ENCODE results near the gene STK11.
A peak's percentile ranks its signal among the peaks of the same experiment; 100 is the strongest.

Gene STK11

DNA sequence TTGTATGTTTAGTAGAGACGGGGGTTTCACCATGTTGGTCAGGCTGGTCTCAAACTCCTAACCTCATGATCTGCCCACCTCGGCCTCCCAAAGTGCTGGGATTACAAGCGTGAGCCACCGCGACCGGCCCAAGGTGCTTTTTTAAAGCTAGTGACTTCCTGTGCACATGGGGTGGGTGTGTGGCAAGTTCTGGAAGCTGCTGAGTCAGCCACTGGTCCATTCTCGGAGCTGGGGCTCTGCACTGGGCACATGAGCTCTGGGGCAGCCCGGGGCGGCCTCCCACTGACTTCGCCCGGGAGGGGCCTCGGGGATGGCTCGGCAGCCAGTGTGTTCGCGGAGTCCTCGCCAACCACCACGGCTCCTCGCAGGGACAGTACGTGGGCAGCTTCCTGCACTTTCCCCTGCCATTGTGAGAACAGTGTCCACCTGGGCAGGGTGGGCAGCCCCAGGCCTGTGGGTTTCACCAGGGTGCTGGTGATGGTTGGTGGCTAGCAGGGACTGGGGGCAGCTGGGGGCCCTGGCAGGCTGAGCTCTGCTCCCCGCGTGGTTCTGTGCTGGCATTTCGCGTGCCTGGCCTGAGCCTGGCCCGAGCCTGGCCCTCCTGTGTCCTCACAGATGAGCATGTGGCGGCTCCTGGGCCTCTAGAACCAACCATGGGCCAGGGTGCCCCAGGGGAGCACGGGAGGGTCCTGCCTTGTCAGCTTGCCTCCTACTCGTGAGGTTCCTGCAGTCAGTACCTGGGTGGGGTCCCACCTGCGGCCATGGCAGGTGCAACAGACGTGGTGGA lies 20.1 kb downstream of the STK11 start:
- TF ChIP-seq, protein P1, sequence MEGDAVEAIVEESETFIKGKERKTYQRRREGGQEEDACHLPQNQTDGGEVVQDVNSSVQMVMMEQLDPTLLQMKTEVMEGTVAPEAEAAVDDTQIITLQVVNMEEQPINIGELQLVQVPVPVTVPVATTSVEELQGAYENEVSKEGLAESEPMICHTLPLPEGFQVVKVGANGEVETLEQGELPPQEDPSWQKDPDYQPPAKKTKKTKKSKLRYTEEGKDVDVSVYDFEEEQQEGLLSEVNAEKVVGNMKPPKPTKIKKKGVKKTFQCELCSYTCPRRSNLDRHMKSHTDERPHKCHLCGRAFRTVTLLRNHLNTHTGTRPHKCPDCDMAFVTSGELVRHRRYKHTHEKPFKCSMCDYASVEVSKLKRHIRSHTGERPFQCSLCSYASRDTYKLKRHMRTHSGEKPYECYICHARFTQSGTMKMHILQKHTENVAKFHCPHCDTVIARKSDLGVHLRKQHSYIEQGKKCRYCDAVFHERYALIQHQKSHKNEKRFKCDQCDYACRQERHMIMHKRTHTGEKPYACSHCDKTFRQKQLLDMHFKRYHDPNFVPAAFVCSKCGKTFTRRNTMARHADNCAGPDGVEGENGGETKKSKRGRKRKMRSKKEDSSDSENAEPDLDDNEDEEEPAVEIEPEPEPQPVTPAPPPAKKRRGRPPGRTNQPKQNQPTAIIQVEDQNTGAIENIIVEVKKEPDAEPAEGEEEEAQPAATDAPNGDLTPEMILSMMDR (IDR thresholded peaks at IDR 0.05) = no peak
- TF ChIP-seq ZFX (IDR thresholded peaks at IDR 0.05; ENCODE audit: borderline replicate concordance) = no peak
- peak overlapping the region; percentile 15; the same call in 1 of the 2 replicates for H3K27ac ChIP-seq

DNA sequence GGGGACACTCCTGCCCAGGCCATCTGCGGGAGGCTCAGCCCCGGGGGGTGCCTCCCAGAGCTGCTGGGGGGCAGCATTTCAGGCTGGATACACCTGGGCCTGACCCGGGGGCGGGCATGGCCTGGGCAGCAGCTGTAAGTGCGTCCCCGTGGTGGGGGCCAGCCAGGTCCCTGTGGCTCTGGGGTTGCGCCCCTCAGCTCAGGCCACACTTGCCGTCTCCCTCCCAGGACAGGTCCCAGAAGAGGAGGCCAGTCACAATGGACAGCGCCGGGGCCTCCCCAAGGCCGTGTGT lies 20.6 kb downstream of the STK11 start:
- TF ChIP-seq ZFX (IDR thresholded peaks at IDR 0.05; ENCODE audit: borderline replicate concordance) = no peak
- TF ChIP-seq, protein P1 (IDR thresholded peaks at IDR 0.05) = no peak

DNA sequence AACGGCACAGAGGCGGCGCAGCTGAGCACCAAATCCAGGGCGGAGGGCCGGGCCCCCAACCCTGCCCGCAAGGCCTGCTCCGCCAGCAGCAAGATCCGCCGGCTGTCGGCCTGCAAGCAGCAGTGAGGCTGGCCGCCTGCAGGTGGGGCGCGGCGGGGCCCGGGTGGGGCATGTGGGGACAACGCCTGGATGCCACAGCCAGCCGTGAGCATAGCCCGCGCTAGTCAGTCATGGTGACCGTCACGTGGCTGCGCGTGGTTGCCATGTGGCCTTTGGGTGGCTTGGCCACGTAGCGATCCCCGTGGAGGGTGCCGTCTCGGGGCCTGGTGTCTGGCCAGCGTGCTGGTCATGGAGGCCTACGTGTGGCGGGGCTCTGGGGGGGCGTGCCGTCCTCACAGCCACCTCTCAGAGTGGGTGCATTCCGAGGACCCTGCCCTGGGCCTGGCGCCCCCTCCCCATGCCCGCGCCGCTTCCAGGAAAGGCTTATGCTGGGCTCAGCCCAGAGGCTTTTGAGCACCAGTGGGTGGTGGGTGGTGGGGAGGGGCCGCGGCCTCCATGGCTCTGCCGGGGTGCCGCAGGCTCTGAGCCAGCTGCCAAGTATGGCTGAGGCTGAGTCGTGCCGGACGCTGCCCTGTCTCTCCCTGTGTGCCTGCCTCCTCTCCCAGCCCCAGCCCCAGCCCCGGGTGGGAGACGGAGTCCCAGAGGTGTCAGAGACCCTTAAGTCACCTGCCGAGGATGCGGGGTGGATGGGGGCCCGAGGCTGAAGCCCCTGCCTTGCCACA lies 21.1 kb downstream of the STK11 start:
- TF ChIP-seq, protein P1 (IDR thresholded peaks at IDR 0.05) = no peak
- no peak for TF ChIP-seq ZFX (IDR thresholded peaks at IDR 0.05; ENCODE audit: borderline replicate concordance)

More for the DNA sequence above, 20.6 kb downstream of the STK11 start:
- H3K27ac ChIP-seq = peak overlapping the region; percentile 15; the same call in 1 of the 2 replicates

GRCh38 chr19:1227304-1228054 lies 21.9 kb downstream of the STK11 start:
- TF ChIP-seq, protein P1 (IDR thresholded peaks at IDR 0.05) = peak; percentile 30; the same call in 1 of the 2 replicates
- TF ChIP-seq ZFX (IDR thresholded peaks at IDR 0.05; ENCODE audit: borderline replicate concordance) = no peak
- H3K27ac ChIP-seq = peak overlapping the region; percentile 60

More for the DNA sequence above, 21.1 kb downstream of the STK11 start:
- peak overlapping the region; percentile 60 for H3K27ac ChIP-seq

DNA sequence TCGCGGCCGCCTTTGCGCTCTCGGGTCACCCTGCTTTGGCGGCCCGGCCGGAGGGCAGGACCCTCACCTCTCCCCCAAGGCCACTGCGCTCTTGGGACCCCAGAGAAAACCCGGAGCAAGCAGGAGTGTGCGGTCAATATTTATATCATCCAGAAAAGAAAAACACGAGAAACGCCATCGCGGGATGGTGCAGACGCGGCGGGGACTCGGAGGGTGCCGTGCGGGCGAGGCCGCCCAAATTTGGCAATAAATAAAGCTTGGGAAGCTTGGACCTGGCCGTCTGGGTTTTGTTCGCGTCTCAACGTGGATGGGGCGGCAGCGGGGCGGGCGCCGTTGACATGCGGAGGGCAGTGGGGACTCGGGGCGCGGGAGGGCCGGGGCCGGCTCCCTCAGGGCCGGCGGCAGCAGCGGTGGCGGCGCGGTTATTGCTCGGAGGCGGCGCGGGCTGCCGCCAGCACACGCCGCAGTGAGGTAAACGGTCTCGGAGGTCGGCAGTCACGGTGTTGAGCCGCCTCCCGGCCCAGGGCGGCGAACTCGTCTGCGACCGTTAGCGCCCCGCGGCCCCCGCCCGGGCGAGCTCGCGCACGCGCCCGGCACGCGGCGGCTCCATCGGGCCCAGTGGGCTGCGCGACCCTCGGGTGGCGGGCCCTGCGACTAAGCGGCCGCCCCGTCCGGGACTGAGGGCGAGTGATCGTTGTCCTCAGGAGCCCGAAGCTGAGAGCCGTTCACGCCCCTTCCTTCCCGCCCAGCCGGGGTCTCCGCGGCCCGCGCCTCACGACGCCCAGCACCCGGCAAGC lies 22.8 kb downstream of the STK11 start:
- peak overlapping the region; percentile 60 for H3K27ac ChIP-seq
- TF ChIP-seq ZFX (IDR thresholded peaks at IDR 0.05; ENCODE audit: borderline replicate concordance) = no peak
- TF ChIP-seq, protein P1 (IDR thresholded peaks at IDR 0.05) = no peak

DNA sequence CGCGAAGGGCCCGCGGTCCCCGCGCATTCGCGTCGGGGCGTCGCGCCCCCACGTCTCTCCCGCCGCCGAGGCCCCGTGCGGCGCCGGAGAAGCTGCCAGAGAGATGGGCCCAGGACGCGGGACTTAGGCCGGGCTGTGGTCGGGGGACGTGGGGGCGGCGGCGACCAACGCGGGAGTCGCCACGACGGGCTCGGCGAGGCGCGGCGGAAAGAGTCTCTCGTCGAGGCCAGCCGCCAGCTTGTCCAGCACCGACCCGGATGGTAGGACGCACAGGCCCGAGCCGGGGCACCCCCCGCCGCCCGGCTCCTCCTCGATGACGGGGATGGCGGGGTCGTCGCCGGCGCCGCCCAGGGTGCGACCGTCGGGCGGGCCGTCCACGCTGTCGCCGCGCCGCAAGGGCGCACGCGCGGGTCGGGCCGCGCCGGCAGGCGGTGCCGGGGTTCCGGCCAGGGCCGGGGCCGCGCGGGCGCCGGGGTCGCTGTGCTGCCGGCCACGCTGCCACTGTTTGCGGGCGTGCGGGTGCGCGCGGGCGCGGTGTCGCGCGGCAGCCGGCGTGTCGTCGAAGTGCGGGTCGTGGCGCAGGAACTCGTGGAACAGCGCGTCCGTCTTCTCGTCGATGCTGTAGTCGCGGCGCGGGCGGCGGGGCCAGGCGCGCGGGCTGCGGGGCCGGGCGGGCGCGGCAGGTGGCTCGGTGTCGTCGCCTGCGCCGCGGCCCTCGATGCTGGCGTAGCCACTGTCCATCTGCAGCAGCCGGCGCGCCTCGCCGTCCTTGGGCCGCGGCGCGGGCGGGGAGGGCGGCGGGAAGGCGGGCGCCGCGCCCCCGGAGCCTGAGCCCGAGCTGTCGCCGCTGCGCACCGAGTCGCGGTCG lies 23.7 kb downstream of the STK11 start:
- H3K27ac ChIP-seq = no peak overlapping the region
- TF ChIP-seq ZFX (IDR thresholded peaks at IDR 0.05; ENCODE audit: borderline replicate concordance) = no peak
- TF ChIP-seq, protein P1 (IDR thresholded peaks at IDR 0.05) = no peak

Measured in 22Rv1 (cell line).